ENCODE results near the gene CIAO3.
"Not testable (repeated sequence)": the region's sequence is repeated elsewhere in the genome, so short reads cannot be mapped to it uniquely, and the experiment has no call there.

Gene CIAO3

DNA sequence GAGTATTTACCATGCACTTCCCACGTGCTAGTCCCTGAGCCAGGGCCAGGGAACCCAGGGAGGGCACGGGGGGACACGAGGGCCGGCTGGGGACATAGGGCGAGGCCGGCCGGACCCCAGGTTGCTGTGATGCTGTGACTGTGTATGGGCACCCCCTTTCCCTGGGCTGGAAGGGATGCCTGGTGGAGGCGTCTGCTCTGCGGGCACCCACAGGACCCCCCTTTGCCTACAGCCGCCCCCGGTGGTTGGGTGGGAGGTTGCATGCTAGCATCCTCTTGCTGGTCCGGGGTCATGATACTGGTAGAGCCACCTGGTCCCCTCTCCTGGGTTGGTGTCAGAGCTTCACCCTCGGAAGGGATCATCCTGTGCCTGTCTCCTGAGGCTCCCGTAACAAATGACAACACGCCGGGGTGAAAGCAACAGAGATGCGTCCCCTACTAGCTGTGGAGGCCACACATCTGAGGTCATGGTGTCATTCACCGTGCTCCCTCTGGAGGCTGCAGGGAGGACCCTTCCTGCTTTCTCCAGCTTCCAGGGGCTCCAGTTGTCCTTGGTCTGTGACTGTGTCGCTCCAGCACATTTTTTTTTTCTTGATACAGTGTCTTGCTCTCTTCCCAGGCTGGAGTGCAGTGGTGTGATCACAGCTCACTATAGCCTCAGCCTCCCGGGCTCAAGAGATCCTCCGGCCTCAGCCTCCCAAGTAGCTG lies 3.1 kb upstream of the CIAO3 start:
- in situ Hi-C loops (cut with HindIII; ENCODE audit: low pct_ligation_motif_present, low pct_unique_long_range_greater_than_20kb, low sequenced_read_pairs), result no loop called here
- no peak for DNase-seq

DNA sequence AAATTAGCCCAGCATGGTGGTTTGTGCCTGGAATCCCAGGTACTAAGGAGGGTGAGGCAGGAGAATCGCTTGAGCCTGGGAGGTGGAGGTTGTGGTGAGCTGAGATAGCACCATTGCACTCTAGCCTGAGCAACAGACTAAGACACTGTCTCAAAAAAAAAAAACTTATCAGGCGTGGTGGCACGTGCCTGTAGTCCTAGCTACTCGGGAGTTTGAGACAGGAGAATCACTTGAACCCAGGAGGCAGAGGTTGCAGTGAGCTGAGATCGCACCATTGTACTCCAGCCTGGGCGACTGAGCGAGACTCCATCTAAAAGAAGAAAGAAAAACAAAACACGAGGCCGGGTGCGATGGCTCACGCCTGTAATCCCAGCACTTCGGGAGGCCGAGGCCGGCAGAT lies 2.1 kb upstream of the CIAO3 start:
- in situ Hi-C loops (cut with HindIII; ENCODE audit: low pct_ligation_motif_present, low pct_unique_long_range_greater_than_20kb, low sequenced_read_pairs); DNase-seq: not testable (repeated sequence)

DNA sequence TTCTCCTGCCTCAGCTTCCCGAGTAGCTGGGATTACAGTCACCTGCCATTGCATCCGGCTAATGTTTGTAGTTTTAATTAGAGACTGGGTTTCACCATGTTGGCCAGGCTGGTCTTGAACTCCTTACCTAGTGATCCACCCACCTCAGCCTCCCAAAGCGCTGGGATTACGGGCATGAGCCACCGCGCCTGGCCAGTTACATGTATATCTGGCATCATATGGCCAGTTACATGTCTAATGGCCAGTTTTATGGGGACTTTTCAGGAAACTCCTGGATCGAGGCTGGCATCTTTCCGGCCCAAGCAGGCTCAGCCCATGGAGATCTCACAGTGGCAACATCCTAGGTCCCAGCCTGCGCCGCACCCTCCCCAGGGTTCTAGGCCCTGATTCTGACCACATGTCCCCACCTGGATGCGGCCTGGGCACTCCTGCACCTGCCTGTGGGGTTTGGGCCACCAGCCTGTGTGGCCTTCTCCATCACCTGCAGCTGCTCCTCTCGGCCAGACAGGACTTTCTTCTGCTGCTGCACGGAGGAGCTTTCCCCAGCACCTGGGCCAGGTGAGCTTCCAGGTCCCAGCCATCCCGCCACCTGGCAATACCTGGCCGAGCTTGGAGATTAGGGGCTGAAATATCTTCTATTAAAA lies 1.3 kb upstream of the CIAO3 start:
- in situ Hi-C loops (cut with HindIII; ENCODE audit: low pct_ligation_motif_present, low pct_unique_long_range_greater_than_20kb, low sequenced_read_pairs), result no loop called here
- no peak for DNase-seq

DNA sequence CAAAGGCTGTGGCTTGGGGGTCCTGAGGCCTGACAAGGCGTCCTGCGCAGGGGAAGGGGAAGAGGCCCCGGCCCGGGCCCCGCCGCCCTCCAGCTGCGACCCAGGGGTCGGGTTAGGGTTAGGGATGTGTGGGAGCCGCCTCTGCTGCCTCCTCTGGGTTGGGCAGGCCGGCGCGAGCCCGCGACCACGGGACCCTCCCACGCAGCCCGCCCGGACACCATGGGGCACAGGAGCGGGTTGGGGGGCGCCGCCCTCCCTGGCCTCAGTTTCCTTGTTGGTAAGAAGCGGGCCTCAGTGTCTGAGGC lies 386 bp downstream of the CIAO3 start:
- DNase-seq, result no peak
- in situ Hi-C loops (cut with HindIII; ENCODE audit: low pct_ligation_motif_present, low pct_unique_long_range_greater_than_20kb, low sequenced_read_pairs), result no loop called here

DNA sequence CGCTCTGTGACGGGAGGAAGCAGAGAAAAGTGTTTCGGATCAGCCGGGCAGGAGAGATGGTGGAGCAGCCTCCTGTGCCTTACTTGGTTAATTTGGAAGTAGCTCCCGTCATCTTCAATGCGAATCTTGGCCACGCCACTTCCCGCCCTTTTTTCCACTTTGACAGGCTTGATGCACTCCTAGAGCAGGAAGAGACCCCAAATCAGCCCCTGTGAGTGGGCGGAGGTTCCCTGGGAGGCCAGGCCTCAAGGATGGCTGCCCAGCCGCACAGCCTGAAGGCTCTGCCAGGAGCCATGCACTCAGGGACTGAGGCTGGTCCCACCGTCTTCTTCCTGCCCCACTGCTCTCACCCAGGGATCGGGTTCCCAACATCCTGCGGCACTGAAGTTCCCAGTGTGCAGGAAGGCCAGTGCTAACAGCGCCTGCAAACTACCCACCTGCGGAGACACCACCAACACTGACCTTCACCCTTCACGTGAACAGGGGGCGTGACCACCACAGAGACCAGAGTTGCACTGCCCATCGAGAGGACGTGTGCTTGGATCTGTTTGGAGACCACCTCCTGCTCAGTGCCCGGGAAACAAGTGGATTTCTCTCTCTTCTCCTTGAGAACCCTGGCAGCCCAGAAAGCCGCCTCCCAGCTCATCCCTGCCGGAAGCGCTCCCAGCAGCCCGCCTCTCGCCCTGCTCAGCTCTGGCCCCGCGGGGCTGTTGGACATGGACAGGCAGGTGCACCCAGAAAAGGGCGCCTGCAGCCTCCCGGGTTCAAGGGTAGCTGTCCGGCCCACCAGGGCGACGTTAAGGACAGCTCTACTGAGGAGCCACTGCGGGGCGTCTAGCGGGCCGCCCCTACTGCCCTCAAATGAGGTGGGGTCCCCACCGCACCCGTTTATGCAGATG lies 988 bp downstream of the CIAO3 start:
- peak; percentile 35 for DNase-seq
- in situ Hi-C loops (cut with HindIII; ENCODE audit: low pct_ligation_motif_present, low pct_unique_long_range_greater_than_20kb, low sequenced_read_pairs), result no loop called here

DNA sequence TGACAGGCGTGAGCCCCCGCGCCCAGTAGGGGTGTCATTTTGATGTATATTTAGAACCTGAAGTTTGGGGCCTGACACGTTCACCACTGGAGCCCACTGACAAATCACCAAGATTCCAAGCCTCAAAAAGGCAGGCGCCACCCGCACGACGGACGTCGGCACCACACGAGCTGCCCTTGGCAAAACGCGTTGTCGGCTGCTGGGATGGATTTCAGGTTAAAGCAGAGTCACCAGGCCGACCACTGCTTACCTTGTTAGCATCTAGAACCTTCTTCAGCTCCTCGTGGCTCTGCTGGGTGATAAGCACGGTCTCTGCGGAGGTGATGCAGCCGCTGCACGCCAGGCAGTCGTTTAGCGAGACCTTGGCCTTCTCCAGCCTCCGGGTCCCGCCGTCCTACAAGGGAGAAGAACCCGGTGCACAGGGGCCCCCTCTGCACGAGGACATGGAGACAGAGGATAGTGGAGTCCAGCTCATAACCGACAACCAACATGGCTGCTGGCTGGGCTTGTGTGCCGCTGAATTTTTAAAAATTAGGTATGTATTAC lies 3.8 kb downstream of the CIAO3 start:
- DNase-seq, result no peak
- in situ Hi-C loops (cut with HindIII; ENCODE audit: low pct_ligation_motif_present, low pct_unique_long_range_greater_than_20kb, low sequenced_read_pairs), result no loop called here

DNA sequence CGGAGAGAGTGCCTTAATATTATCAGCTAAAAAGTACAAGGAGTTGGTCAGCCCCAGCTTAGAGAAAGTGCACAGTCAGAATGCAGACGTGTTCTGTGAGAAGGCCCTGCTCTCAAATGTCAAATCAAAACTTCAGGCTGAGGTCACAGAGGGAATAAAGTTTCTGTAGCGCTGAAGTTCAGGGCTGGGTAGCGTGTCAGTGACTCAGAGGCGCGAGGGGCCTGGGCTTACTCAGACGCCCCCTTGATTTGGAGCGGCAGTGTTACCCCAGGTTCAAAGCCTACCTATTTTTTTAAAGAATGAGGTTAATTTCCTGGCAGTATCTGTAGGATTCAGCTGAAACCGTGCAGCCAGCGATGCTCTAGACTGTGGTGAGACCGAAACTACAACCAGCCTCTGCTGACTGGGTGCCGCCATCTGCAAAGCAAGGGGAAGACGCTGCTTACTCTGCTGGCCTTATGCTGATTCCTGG lies 4.8 kb downstream of the CIAO3 start:
- in situ Hi-C loops (cut with HindIII; ENCODE audit: low pct_ligation_motif_present, low pct_unique_long_range_greater_than_20kb, low sequenced_read_pairs), result no loop called here
- no peak for DNase-seq

DNA sequence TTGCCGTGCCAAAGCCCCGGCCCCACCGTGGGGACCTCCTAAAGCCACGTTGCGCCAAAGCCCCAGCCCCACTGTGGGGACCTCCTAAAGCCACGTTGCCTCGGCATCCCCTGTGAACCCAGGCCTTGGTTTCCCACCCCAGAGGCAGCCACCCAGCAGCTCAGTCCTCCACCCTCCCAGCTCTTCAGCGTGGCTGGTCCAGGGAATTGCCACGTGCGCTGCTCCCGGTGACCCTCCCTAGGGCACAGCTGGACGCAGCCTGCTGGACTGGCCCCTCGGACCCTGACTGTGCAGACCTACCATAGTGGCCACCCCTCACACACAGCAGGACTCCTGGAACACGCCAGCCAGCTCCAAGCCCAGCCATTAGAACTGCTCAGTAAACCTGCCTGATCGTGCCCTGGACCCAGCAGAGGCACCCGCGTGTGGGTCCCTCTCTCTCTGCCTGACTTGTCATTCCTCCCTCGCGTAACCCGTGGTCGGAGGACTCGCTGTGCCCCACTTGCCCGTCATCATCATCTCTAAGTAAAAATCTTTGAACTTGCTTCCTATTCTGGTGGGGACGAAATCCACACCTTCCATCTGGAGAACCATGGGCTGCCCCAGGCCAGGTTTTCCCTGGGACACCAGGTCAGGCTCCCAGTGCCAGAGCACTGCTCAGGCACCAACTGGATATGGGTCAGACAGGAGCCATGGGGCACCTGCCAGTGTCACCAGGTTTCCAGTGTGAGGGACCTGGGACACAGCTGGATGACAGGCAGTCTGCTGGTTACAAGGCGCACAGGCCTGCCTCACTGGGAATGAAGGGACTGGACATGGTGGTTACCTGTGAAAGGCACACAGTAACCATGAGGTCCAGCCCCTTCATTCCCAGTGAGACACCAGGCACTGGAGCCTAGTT lies 5.6 kb downstream of the CIAO3 start:
- in situ Hi-C loops (cut with HindIII; ENCODE audit: low pct_ligation_motif_present, low pct_unique_long_range_greater_than_20kb, low sequenced_read_pairs), result no loop called here
- DNase-seq, result no peak

DNA sequence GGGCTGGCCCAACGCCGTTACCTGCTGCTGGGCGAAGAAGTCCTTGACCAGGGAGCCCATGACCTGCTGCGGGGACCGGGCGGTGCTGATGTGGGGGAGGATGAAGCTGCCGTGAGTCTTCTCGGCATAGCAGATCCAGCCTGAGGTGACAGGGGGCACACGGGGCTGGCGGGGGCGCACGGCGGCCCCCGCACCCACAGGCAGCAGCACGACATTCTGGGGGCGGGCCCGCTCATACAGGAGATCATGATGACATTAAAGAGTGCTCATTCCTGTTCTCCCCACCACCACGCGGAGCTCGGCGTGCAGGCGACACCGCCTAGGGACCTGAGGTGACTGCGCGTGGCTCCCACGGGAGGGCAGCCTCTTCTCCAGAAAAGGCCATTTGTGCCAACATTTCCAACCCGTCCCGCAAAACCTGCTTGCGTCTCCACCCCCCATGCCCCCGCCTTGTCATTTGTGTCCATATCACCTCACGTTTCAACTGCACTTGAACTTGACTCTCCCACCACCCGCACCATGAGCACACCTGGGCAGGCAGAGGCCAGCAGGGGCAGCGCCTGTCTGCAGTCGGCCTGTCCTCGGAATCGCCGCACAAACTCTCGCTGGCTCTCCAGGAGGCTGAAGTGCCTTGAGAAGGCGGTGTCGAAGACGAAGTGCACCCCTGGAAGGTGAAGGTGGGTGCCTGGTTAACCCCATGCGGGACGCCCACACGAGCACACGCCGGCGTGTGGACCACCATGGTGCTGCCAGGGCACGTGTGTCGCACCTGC lies 6.4 kb downstream of the CIAO3 start:
- no peak for DNase-seq
- in situ Hi-C loops (cut with HindIII; ENCODE audit: low pct_ligation_motif_present, low pct_unique_long_range_greater_than_20kb, low sequenced_read_pairs), result no loop called here

DNA sequence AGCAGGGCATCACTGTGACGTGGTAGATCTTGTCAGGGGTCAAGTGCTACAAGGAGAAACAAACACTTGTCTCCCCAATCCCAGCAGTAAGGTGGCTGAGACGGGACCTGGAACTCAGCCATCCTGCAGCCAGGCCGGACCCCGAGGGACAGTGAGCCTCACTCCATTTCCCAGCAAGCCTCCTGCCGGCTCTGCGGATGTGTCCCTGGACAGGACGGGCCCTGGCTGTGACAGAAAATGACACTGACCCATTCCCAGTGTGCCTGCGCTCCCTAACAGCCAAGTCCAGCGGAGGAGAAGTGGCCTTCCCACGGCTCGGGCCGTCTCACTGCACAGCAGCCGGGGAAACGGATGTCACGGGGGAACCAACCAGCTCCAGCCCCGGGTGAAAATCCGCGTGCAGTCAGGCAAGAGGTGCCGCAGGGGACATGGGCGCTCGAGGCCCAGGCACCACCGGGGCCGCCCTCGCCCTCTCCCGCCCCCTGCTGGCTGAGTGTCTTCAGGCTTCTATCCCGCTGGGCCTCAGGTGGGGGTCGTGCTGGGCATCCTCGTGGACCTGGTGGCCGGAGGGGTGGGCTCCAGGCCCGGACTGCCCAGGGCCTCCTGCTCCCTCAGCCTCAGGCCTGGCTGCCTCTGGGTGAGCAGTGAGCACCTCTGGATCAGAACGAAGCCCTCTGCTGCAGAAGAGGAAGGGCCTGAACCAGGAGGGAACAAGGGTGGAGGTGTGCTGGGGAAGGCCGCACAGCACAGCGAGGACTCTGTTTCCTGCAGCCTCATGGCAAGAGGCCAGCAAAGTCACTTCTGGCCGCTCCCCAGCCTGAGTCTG lies 7.2 kb downstream of the CIAO3 start:
- in situ Hi-C loops (cut with HindIII; ENCODE audit: low pct_ligation_motif_present, low pct_unique_long_range_greater_than_20kb, low sequenced_read_pairs), result no loop called here
- DNase-seq, result peak; percentile 38

DNA sequence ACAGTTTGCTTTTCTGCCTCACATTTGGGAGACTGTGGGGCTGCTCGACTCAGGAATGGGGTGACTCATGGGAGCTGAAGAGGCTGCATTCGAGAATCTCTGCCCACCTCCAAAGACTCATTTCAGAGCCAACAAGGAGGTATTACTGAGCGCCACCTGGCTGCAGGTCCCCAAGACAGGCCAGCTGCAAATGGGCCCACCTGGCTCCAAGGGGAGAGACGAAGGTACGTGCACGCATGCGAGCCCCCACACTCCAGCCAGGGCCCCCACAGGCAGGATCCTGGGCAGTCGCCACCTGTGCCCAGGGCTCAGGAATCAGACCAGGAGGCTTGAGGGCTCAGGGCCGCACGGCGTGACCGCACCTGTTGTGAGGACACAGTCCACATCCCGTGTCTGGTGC lies 7.9 kb downstream of the CIAO3 start:
- DNase-seq, result peak; percentile 52
- in situ Hi-C loops (cut with HindIII; ENCODE audit: low pct_ligation_motif_present, low pct_unique_long_range_greater_than_20kb, low sequenced_read_pairs), result no loop called here

DNA sequence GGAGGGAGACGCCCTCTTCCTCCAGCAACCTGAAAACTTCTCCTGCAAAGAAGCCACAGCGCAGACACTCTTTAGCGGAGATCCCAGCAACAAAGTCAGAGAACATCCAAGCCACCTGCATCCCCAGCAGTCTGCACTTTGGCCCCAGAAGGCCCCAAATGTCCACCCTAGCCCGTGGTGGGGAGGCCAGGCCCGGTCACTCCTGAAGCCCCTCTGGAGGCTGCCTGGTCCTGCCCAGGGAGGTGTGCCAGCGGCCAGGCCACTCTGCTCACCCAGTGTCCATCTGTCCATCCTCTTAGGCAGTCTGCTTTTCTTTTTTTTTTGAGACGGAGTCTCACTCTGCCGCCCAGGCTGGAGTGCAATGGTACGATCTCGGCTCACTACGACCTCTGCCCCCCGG lies 8.5 kb downstream of the CIAO3 start:
- DNase-seq, result no peak
- in situ Hi-C loops (cut with HindIII; ENCODE audit: low pct_ligation_motif_present, low pct_unique_long_range_greater_than_20kb, low sequenced_read_pairs), result no loop called here

DNA sequence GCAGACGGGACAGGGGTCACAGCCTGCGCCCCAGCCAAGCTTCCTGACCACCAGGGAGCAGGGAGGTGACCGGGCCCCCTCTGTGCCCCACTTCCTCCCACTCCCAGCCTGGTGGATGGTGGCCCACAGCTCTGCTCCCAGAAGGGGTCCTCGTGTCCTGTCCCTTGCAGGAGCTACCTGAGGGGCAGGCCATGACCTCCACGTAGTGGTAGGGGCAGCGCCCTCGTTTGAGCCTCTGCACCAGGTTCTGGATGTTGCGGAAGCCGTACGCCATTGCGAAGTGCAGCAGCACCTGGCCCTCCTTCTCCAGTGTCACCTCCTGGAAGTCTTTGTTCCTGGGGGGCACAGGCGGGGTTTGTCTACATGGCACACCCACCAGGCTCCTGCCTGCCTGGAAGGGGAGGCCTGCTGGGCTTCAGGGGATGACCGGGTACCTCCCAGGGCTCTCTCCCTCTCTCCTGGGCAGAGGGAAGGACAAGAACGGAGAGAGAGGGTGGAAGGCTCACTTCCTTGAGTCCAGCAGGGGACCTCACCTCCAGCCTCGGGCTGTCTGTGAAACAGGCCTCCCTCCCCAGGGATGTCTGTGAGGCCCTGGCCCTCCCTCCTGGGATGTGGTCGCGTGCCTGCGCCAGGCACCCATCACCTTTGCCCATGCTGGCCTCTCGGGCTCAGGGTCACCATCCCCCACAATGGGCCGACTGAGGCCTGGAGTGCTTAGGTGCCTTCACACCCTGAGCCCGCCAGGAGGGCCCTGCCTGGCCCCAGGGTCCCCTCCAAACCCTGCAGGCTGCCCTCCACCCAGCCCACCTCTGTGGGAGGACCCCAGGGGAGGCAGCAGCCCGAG lies 9.9 kb downstream of the CIAO3 start:
- in situ Hi-C loops (cut with HindIII; ENCODE audit: low pct_ligation_motif_present, low pct_unique_long_range_greater_than_20kb, low sequenced_read_pairs), result no loop called here
- no peak for DNase-seq

DNA sequence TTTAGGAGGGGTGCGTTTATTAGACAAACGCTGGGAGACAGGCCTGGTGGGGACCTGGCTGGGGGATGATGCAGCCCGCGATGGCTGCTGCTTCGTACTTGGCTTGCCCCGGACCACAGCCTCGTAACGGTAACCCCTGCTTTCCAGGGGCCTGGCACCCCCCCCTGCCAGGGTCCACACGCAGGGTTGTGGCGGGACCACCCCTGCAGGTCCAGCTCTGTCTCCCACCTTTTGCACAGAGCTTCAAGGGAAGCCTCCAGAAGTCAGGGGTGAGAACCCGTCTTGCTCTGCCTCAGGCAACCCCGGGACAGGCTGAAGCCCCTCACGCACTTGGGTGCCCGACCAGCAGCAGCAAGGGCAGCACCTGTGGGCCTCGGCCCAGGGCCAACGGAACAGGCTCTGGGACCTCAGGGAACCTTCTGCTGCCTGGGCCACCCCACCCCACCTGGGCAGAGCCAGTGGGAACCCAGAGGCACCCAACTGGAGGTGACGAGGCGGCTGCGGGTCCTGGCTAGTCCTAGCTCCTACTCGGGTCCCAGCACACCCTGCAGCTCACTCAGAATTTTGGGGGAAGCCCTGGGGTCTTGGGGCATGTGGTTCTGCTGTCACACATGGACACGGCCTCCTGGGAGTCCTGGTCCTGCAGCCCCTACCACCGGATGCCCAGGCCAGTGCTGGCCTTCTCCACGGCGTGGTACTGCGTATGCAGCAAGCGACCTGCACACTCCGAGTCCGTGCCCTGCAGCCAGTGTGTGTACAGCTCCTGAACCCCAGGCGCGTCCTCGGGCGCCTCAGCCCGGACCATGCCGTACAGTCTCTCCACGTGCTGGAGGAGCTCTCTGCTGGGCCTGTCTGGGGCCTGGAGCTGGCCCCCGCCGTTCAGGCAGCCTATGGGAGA lies 10.8 kb downstream of the CIAO3 start:
- in situ Hi-C loops (cut with HindIII; ENCODE audit: low pct_ligation_motif_present, low pct_unique_long_range_greater_than_20kb, low sequenced_read_pairs), result no loop called here
- DNase-seq, result no peak
